AG09309 (cell line): ENCODE results near the gene VAMP8.
"Not testable (repeated sequence)": the region's sequence is repeated elsewhere in the genome, so short reads cannot be mapped to it uniquely, and the experiment has no call there.

Source experiments
- DNase-seq: peaks from one replicate; pipeline ENCODE4 v3.0.0-alpha.2; 2010; ENCODE audit warnings: low read depth
- H3K4me3 ChIP-seq: 2 replicates; pipeline ENCODE4 v1.5.1; 2011; ENCODE audit warnings: mild to moderate bottlenecking, low read depth, low read length, moderate library complexity; ENCODE audit not compliant: control insufficient read depth
- TF ChIP-seq, protein P1 (sequence below): IDR thresholded peaks from 2 replicates; pipeline ENCODE4 v1.5.1; 2011; ENCODE audit warnings: mild to moderate bottlenecking, low read depth, low read length, inconsistent platforms; ENCODE audit not compliant: insufficient read depth, control insufficient read depth; ENCODE audit errors: missing control alignments

The VAMP8 gene

DNA sequence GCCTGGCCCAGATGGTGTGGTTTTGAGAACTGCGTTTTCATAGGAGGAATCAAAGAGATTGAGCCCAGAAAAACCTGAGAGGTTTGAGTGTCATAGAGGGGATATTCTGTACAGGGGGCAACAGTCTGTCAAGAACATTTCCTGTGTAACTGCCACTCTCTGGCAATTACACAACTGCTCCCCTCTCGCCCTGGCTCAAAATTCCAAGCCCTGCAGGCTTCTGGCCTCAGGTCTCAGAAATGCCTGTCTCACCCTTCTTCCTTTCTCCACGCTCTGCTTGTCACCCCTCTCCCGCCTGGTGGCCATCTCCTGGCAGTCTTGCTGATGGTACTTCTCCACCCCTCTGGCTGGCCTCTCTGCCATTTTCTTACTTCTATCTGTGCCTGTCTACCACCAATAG lies 10.8 kb downstream of the VAMP8 start:
- no peak for DNase-seq
- TF ChIP-seq, protein P1, sequence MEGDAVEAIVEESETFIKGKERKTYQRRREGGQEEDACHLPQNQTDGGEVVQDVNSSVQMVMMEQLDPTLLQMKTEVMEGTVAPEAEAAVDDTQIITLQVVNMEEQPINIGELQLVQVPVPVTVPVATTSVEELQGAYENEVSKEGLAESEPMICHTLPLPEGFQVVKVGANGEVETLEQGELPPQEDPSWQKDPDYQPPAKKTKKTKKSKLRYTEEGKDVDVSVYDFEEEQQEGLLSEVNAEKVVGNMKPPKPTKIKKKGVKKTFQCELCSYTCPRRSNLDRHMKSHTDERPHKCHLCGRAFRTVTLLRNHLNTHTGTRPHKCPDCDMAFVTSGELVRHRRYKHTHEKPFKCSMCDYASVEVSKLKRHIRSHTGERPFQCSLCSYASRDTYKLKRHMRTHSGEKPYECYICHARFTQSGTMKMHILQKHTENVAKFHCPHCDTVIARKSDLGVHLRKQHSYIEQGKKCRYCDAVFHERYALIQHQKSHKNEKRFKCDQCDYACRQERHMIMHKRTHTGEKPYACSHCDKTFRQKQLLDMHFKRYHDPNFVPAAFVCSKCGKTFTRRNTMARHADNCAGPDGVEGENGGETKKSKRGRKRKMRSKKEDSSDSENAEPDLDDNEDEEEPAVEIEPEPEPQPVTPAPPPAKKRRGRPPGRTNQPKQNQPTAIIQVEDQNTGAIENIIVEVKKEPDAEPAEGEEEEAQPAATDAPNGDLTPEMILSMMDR = no peak
- H3K4me3 ChIP-seq = no peak overlapping the region

DNA sequence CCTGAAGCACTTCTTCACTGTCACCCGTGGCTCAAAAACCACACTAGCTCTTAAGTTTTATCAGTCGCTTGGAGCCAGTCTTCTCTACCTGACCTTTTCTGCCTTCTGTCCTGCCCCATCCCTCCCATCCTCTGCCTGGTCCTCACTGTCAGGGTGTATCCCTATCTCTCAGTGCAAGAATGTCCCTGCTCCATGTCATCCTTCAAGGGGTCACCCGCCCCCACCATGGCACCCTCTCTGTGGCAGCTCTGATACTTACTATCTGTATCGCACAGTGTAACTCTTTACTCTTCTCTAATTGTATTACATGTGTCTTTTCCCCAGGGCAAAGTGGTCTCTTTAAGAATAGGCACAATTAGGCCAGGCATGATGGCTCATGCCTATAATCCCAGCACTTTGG lies 11.3 kb downstream of the VAMP8 start:
- TF ChIP-seq, protein P1 = no peak
- H3K4me3 ChIP-seq = no peak overlapping the region
- no peak for DNase-seq

DNA sequence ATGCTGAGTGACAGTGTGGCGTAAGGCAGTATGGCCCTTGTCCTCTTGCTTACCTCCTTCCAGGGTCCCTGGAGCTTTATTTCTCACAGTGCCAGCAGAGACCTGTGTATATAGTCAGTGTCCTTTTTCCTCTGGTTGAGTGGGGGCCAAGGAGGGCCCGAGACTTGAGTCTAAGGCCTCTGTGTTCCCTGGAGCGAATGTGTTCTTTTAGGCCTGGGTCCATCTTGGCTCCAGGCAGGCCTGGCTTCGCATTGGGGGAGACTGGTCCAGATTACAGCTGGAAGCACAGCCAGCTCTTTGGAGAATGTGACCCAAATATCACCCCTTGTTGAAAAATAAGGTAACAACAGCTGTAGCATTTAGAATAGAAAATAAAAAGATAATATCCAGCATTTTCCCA lies 11.8 kb downstream of the VAMP8 start:
- no peak overlapping the region for H3K4me3 ChIP-seq
- TF ChIP-seq, protein P1 = no peak
- no peak for DNase-seq

DNA sequence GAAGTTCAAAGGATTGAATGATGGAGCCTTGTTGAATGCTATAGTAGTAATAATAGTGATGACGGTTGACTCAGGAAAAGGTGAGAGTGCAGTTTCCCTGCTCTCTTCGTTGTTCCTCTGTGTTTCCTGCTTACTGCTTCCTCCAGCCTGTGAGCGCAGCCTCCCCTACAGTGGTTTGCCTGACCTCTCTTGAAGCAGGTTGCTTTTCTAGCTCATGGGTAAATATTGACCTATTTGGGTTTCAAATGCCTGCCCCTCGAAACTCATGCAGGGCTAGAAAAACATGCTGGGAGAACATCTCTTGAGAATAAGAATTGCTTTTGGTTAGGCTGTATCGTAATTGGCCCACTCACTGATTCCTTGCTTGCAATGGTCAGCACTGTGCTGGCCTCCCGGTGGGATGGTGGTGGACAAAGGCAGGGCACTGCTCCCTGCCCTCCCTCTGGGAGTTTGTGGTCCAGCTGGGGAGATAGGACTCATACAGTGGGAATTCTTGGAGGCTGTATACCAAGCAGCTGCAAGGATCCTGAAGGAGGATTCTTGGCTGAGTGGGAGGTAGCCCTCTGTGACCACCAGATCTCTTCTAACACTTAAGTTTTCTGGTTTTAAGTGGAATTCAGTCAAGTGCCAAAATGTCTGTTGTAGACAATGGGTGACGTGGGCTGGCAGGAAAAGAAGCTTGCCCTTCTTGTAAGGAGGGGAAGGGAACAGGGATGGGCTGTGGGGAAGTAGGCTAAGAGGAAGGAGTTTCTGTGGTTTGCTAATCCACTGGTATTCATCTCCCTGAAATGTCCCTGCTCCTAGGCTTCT lies 12.8 kb downstream of the VAMP8 start:
- DNase-seq = peak; percentile 94
- no peak overlapping the region for H3K4me3 ChIP-seq
- TF ChIP-seq, protein P1 = no peak

DNA sequence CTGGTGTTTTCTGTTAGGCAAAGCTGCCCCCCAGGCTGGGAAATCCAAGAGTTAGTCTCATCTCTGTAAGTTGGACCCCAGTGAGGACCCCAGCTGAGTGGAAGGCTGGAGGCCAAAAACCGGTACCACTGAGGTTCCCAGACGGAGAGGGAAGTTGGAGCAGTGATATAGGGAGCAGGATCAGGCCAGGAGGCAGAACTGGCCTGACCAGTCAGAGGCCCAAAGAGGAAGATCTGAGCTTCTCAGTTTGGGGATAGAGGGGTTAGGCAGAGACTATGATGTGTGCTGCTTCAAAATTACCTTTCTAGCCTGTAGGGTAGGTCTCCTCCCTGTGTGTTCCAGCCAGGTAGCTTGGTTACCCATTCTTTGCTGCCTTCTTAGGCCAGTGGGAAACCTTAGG lies 13.6 kb downstream of the VAMP8 start:
- TF ChIP-seq, protein P1 = no peak
- no peak for DNase-seq
- H3K4me3 ChIP-seq = no peak overlapping the region; the same call in 1 of the 2 replicates

DNA sequence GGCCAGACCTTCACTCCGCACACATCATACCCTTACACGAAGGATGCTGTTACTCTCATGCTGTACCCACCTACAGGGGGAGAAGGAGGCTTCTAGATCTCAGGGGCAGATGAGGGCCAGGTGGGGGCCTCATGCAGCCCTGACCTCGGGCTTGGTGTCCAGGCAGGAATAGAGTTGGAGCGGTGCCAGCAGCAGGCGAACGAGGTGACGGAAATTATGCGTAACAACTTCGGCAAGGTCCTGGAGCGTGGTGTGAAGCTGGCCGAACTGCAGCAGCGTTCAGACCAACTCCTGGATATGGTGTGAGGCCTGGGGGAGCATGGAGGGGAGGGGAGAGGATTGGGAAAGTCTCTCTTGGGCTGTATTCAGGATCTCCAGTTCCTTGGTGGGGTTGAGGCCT lies 14.2 kb downstream of the VAMP8 start:
- H3K4me3 ChIP-seq = no peak overlapping the region
- DNase-seq = no peak
- TF ChIP-seq, protein P1 = no peak

DNA sequence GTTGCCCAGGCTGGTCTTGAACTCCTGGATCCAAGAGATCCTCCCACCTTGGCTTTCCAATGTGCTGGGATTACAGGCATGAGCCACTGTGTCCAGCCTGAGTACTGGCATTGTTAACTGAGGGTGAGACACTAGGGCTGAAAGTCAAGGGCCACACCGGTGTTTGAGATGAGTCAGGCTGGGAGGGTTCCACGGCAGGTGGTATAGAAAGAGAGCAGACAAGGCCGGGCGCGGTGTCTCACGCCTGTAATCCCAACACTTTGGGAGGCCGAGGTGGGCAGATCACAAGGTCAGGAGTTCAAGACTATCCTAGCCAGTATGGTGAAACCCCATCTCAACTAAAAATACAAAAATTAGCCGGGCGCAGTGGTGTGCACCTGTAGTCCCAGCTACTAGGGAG lies 14.9 kb downstream of the VAMP8 start:
- H3K4me3 ChIP-seq, DNase-seq: not testable (repeated sequence)
